COLO829 (cell line): ENCODE results near the gene PPP3R1.

ENCODE experiments used
- DNase-seq: peaks from one replicate; pipeline ENCODE4 v3.0.0; 2012; ENCODE audit warnings: low spot score

PPP3R1 gene

GRCh38 chr2:68231061-68231372 is 21.3 kb downstream of the PPP3R1 start:
- DNase-seq, result no peak

DNA sequence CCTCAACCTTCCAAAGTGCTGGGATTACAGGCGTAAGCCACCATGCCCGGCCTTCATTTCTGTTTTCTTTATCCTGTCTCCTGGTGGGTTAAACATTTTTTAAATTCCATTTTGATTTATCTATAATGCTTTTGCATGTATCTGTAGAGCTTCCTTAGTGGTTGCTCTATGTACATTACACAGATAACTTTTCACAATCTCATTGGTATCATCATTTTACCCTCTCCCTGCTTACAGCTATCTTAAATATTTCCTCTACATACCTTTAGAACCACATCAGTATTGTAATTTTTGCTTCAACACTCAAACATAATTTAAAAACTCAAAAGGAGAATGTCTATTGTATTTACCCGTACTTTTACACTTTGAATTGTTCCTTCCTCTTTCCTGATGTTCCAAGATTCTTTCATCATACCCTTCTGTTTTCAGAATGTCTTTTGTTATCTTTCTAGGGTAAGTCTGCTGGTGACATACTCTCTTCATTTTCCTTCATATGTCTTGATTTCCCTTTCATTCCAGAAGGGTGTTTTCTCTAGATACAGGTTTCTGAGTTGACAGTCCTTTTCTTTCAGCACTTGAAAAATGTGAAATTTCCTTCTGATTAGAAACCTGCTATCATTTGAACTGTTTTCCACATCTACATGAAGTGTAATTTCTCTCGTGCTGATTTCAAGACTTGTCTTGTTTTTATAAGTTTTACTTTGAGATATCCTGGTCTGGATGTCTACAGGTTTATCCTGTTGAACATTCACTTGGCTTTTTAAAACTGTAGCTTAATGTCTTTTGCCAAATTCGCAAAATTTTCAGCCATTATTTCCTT is 21.9 kb downstream of the PPP3R1 start:
- DNase-seq, result no peak

DNA sequence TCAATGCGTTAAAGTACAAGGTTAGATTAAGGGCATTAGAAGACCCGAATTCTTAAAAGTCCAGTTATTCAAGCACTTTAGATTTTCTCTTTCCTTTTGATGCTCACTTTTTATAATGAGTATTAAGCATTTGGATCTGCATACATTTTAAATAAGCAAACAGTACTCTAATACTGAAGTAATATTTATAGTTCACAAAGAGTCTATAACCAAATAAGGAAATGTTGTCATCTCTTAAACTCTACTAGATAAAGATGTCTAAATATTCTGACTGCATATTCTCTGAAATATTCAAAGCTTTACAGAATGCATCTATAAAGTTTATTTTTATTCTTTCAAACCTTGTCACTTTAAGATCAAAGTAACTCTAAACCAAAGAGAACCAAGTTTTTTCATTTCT is 25.5 kb downstream of the PPP3R1 start:
- no peak for DNase-seq

GRCh38 chr2:68225119-68225632 is 27.2 kb downstream of the PPP3R1 start:
- DNase-seq, result no peak

GRCh38 chr2:68223419-68223818 is 28.9 kb downstream of the PPP3R1 start:
- DNase-seq, result no peak

- no peak for DNase-seq
Observed at GRCh38 chr2:68222287-68222686, 30.0 kb downstream of the PPP3R1 start.

DNA sequence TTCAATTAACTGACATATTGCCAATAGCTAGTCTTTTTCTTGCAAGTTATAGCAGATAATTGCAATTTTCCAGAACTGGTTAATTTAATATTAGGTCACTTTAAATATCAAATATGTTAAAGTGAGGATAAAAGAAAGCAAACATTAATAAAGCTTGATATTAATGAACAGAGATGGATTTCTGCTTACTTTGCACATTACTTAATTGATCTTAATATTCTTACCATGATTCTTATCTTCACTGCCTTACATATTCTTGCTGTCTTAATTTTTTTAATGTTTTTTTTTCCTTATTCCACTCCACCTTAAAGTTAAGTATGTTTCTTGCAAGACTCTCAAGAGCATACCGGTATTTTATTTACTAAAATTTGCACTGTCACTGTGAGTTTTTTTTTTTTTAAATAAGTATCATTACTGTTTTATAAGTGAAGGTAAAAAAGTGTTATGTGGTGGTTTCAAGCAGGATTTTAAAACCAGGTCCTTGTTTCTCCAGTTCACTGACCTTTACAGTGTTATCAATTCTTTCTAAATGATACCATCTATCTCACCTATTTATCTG is 33.9 kb downstream of the PPP3R1 start:
- no peak for DNase-seq

DNA sequence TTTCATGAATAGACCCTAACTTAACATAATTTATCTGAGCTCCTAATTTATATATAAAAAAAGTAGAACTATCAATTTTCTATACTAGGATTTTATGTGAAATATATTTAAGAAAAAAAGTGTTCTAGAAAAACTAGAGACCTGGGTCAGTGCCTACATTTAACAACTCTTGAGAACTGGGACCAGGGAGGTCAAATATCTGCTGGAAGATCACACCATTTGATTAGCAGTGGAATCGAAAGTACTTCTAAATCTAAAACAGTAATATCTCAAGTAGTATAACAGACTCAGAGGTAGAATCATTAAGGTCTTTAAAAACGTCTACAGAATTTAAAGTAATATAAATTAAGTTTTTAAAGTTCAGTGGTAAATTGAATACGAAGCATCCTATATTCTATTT is 34.6 kb downstream of the PPP3R1 start:
- DNase-seq, result no peak

DNA sequence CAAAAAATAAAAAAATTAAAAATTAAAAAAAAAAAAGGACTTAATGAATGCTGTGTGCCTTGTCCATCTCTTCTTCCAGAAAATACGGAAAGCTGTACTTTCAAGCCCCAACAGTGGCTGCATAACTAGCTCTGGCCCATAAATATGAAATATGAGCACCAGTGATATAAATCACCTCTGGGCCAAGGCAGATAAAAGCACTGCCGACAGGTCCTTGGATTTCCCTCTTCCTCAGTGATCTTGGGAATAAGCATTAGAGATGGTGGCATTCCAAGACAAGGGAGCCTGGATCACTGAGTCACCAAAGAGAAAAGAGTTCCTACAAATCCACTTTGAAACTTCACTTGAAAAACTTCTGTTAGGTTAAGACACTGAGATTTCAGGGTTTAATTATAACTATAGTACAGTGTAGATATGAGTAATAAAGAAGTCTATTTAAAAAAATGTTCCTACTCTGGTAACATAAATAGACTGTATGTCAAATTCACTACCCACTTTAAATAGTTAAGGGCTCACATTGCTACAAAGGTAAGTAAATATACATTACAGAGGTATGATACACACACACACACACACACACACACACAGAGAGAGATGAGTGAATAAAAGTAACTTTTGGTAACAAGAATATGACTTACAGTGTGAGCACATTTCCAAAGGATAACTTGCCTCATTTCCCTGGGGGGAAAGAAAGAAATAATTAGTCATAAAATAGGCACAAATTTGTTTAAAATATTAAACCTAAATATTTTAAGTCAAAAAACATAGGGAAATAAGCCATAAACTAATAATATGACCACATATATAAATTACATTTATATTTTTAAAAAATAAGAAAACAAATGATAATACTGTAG is 35.6 kb downstream of the PPP3R1 start:
- no peak for DNase-seq

- no peak for DNase-seq
Observed at GRCh38 chr2:68214381-68214780, 38.0 kb downstream of the PPP3R1 start.

- DNase-seq, result no peak
Observed at GRCh38 chr2:68206793-68207192, 45.5 kb downstream of the PPP3R1 start.

DNA sequence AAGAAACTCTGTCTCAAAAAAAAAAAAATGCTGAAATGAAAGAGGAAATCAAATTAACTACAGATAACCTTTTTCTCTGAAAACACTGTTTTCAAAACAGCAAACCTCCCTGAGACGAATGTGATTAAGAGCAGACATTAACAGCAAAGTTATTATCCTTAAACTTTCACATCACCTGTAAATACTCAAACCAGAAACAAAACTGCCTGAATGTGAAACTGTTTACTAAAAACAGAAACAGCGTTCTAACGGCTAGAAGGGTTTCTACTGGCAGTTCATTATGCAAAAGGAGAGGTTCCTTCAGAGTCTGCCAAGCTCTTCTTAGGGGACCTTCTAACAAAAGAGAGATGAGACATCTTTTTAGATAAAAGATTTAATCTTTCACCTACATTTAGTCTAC is 48.7 kb downstream of the PPP3R1 start:
- DNase-seq, result no peak

GRCh38 chr2:68200157-68200787 is 52.1 kb downstream of the PPP3R1 start:
- no peak for DNase-seq

GRCh38 chr2:68196120-68196716 is 56.1 kb downstream of the PPP3R1 start:
- no peak for DNase-seq

GRCh38 chr2:68195096-68195495 is 57.2 kb downstream of the PPP3R1 start:
- DNase-seq, result no peak

DNA sequence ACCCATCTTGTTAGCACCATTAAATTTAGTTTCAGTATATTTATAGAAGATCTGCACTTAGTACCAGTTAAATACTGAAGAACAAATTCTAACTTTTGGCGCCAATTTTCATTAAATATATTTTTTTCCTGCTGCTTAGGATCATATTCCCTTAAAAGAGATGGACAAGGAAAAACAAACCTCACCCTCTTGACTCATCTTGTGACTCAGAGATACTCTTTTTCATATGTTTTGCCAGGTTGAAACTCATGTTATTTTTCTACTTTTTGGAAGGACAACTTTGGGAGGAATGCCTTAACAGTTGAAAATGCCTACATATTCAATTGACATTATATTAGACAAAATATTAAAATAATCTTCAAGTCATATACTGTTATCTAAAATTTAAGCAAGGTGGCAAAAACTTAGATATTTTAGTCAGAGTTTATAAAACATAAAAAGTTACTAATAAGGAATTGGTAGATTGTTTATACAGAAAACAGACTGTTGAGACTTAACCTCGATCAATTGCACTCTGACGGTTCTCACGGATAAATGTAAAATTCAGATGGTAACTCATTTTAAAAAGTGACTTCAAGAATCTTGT is 58.5 kb downstream of the PPP3R1 start:
- DNase-seq, result no peak

DNA sequence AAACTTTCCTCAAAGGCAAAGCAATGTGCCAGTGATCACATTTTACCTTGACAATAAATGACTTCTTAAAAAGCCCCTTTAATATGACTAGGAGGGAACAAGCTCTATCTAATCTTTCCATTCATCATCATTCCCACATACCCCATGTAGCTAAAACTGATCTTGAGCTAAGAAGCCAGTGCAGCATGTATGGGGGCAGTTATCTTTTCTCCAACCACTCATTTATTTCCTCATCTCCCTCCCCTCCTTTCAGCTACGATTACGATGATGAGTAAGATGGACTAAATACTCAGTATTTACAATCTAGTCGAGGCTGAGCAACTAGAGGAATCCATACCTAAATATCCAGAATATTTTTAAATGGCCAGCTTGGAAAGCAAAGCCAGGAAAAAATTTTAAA is 59.2 kb downstream of the PPP3R1 start:
- no peak for DNase-seq

DNA sequence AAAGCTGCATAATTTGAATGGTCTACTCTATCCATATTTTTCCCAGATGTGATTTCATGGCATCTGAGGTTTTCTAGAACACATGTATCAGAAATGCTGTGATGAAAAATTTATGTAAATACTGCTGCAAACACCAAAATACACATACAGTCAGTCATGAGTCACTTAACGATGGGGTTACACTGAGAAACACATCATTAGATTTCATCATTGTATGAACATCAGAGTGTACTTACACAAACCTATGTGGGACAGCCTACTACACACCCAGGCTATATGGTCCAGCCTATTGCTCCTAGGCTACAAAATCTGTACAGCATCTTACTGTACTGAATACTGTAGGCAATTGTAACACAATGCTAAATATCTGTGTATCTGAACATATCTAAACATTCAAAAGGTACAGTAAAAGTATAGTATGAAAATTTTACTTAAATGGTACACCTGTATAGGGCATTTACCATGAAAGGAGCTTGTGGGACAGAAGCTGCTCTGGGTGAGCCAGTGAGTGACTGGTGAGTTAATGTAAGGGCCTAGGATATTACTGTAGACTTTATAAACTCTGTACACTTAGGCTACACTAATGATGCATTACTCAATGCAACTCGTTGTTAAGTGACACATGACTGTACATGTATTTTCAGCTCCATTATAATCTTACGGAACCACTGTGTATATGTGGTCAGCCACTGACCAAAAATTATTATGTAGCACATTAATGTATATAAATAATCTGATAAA is 61.2 kb downstream of the PPP3R1 start:
- no peak for DNase-seq

- DNase-seq, result no peak
Observed at GRCh38 chr2:68189991-68190784, 62.1 kb downstream of the PPP3R1 start.

GRCh38 chr2:68188831-68189230 is 63.5 kb downstream of the PPP3R1 start:
- DNase-seq, result no peak
